ENCODE measurements around the gene ATAD3C. TPM values are rescaled to one million over a fixed set of nuclear protein-coding genes. Genes with fewer than 3 reads are reported as not detected.

Gene ATAD3C
- total RNA-seq, 1 experiment from 2014 or later, result 10.6 TPM

- TF ChIP-seq REST (IDR thresholded peaks at IDR 0.05; ENCODE audit: insufficient read depth in 1 of 2, low read depth in 2 of 2, low read length in 1 of 2) (no peak), POLR2AphosphoS5 (IDR thresholded peaks at IDR 0.05; ENCODE audit: low read depth, low read length) (no peak), SIN3A (IDR thresholded peaks at IDR 0.05; ENCODE audit: borderline replicate concordance, insufficient read depth, low read depth, low read length) (no peak), TCF7L2 (IDR thresholded peaks at IDR 0.05; ENCODE audit: low read depth, low read length) (no peak), CTCF (IDR thresholded peaks at IDR 0.05) (no peak)
- no peaks in the 10 kb centered on the region for H3K36me3 ChIP-seq (ENCODE audit: control insufficient read depth, insufficient read depth, low read length)
- H3K27ac ChIP-seq (ENCODE audit: low read length), result peak overlapping the region; percentile 91
- POLR2A ChIA-PET, result no interaction called here
- TSS peak; percentile 60 for BruUV-seq (replicated peaks)
- DNase-seq (ENCODE audit: low read depth, low spot score) (no peak), ATAC-seq (no peak)
- H3K4me3 ChIP-seq (ENCODE audit: low read depth in 2 of 2, low read length in 2 of 2), result 0 out of 4 replicates have a peak overlapping the region, but pooled peaks of 1 of the 2 experiments have one; percentile 15
- intact Hi-C loops (cut with micrococcal nuclease; ENCODE audit: unreplicated experiment) (no loop called here), in situ Hi-C loops (cut with HindIII; ENCODE audit: low pct_unique_long_range_greater_than_20kb, low sequenced_read_pairs) (no loop called here)
- H3K27me3 ChIP-seq (ENCODE audit: control insufficient read depth, insufficient read depth, low read length), result no peaks in the 10 kb centered on the region
- H3K9me3 ChIP-seq (ENCODE audit: control insufficient read depth, insufficient read depth, low read depth, low read length), result no peaks in the 10 kb centered on the region
- CTCF ChIA-PET, result interaction anchor here (0.7 kb wide), 1 partner anchor 11 kb away, joined by 6 read pairs; no protein-coding TSS in a partner anchor
- peaks cover 65% of the 10 kb centered on the region for H3K4me1 ChIP-seq (ENCODE audit: control insufficient read depth, insufficient read depth, low read length)
These were observed 19.8 kb upstream of the ATAD3C start for GRCh38 chr1:1429671-1430073.

GRCh38 chr1:1430114-1430982 lies 19.1 kb upstream of the ATAD3C start:
- TF ChIP-seq REST (IDR thresholded peaks at IDR 0.05; ENCODE audit: insufficient read depth in 1 of 2, low read depth in 2 of 2, low read length in 1 of 2) (0 out of 4 replicates have a peak, but pooled peaks of 1 of the 2 experiments have one; percentile 13), POLR2AphosphoS5 (IDR thresholded peaks at IDR 0.05; ENCODE audit: low read depth, low read length) (no peak; the same call in none of the 2 replicates), CTCF (IDR thresholded peaks at IDR 0.05) (peak; percentile 36; the same call in 1 of the 2 replicates), SIN3A (IDR thresholded peaks at IDR 0.05; ENCODE audit: borderline replicate concordance, insufficient read depth, low read depth, low read length) (0 out of 2 replicates have a peak, but pooled peaks have one; percentile 39), TCF7L2 (IDR thresholded peaks at IDR 0.05; ENCODE audit: low read depth, low read length) (peak; percentile 93)
- intact Hi-C loops (cut with micrococcal nuclease; ENCODE audit: unreplicated experiment) (no loop called here), in situ Hi-C loops (cut with HindIII; ENCODE audit: low pct_unique_long_range_greater_than_20kb, low sequenced_read_pairs) (no loop called here)
- ATAC-seq, result peak; percentile 14
- ChIA-PET POLR2A (interaction anchor here (0.5 to 1.0 kb wide), 3 partner anchors 9 to 21 kb away, joined by 3 to 7 read pairs (median 3); partner anchors contain the start of gene ANKRD65), CTCF (interaction anchor here (1.2 to 1.8 kb wide), 2 partner anchors 11 to 28 kb away, joined by 5 to 11 read pairs; no protein-coding TSS in a partner anchor)
- peaks cover 71% of the 10 kb centered on the region for H3K4me1 ChIP-seq (ENCODE audit: control insufficient read depth, insufficient read depth, low read length)
- H3K36me3 ChIP-seq (ENCODE audit: control insufficient read depth, insufficient read depth, low read length), result no peaks in the 10 kb centered on the region
- no TSS peak for BruUV-seq (replicated peaks)
- H3K27ac ChIP-seq (ENCODE audit: low read length), result peak overlapping the region; percentile 91
- no peak for DNase-seq (ENCODE audit: low read depth, low spot score)
- H3K9me3 ChIP-seq (ENCODE audit: control insufficient read depth, insufficient read depth, low read depth, low read length), result no peaks in the 10 kb centered on the region
- peak overlapping the region; percentile 14 to 21 for H3K4me3 ChIP-seq (ENCODE audit: low read depth in 2 of 2, low read length in 2 of 2)
- H3K27me3 ChIP-seq (ENCODE audit: control insufficient read depth, insufficient read depth, low read length), result no peaks in the 10 kb centered on the region

All from Panc1 (cell line).